ENCODE data around the gene RBFOX2. TPM values are rescaled to one million over a fixed set of nuclear protein-coding genes. Genes with fewer than 3 reads are reported as not detected.

RBFOX2 gene
- total and polyA plus RNA-seq, 2 of the 8 experiments (the other 6 are each of a cell fraction or from before 2014, with no cell fraction given): 121 to 122 TPM

GRCh38 chr22:35860837-35861236 is 167.8 kb downstream of the RBFOX2 start (continued):
- TF ChIP-seq BACH1 (IDR thresholded peaks at IDR 0.05; ENCODE audit: low read length) (no peak), TBP (IDR thresholded peaks at IDR 0.05; ENCODE audit: low read depth, low read length) (no peak), USF2 (IDR thresholded peaks at IDR 0.05; ENCODE audit: low read length) (no peak), RBBP5 (IDR thresholded peaks at IDR 0.05; ENCODE audit: borderline replicate concordance, low read depth, low read length) (no peak), RFX5 (IDR thresholded peaks at IDR 0.05; ENCODE audit: borderline replicate concordance, low read depth, low read length) (no peak), SIN3A (conservative IDR thresholded peaks at IDR 0.05 in 1 of 2, IDR thresholded peaks at IDR 0.05 in 1 of 2; ENCODE audit: low read depth in 1 of 2, low read length in 2 of 2) (no peak)

Measured in H1 (cell line).